HEK293 (cell line): ENCODE data around the gene SLC37A3.

Experiments
- CTCF ChIP-seq: fragments of 450-650 bp; formaldehyde crosslinking; IDR thresholded peaks from 2 replicates; pipeline ENCODE4 v1.5.1; 2016; ENCODE audit warnings: missing biosample characterization, missing genetic modification characterization
- PRDM4 ChIP-seq: fragments of 450-650 bp; formaldehyde crosslinking; IDR thresholded peaks from 2 replicates; pipeline ENCODE4 v1.5.1; 2017; ENCODE audit warnings: missing biosample characterization, missing genetic modification characterization
- REST ChIP-seq: fragments of 450-650 bp; formaldehyde crosslinking; IDR thresholded peaks from 2 replicates; pipeline ENCODE4 v1.5.1; 2016; ENCODE audit warnings: missing biosample characterization, missing genetic modification characterization
- YY1 ChIP-seq: fragments of 450-650 bp; formaldehyde crosslinking; IDR thresholded peaks from 2 replicates; pipeline ENCODE4 v1.5.1; 2018; ENCODE audit warnings: missing biosample characterization, missing genetic modification characterization
- ZBTB1 ChIP-seq: fragments of 450-650 bp; formaldehyde crosslinking; IDR thresholded peaks from 2 replicates; pipeline ENCODE4 v1.5.1; 2016; ENCODE audit warnings: missing biosample characterization, missing genetic modification characterization
- ZBTB48 ChIP-seq: fragments of 450-650 bp; formaldehyde crosslinking; IDR thresholded peaks from 2 replicates; pipeline ENCODE4 v1.5.1; 2016; ENCODE audit warnings: missing biosample characterization, missing genetic modification characterization
- ZBTB49 ChIP-seq: fragments of 450-650 bp; formaldehyde crosslinking; IDR thresholded peaks from 2 replicates; pipeline ENCODE4 v1.5.1; 2016; ENCODE audit warnings: missing biosample characterization, missing genetic modification characterization, low read depth
- ZBTB7A ChIP-seq: fragments of 450-650 bp; formaldehyde crosslinking; IDR thresholded peaks from 2 replicates; pipeline ENCODE4 v1.5.1; 2016; ENCODE audit warnings: low read depth, missing biosample characterization, missing genetic modification characterization
- ZNF37A ChIP-seq: fragments of 450-650 bp; IDR thresholded peaks from 2 replicates; pipeline ENCODE4 v1.5.1; 2018; ENCODE audit warnings: missing biosample characterization, missing genetic modification characterization
- ZNF510 ChIP-seq: fragments of 450-650 bp; formaldehyde crosslinking; IDR thresholded peaks from 2 replicates; pipeline ENCODE4 v1.5.1; 2018; ENCODE audit warnings: mild to moderate bottlenecking, missing genetic modification characterization, missing biosample characterization; ENCODE audit not compliant: insufficient replicate concordance
- ZNF623 ChIP-seq: fragments of 450-650 bp; formaldehyde crosslinking; IDR thresholded peaks from 2 replicates; pipeline ENCODE4 v1.5.1; 2016; ENCODE audit warnings: missing biosample characterization, missing genetic modification characterization
- ZNF624 ChIP-seq: fragments of 450-650 bp; formaldehyde crosslinking; IDR thresholded peaks from 2 replicates; pipeline ENCODE4 v1.5.1; 2017; ENCODE audit warnings: missing biosample characterization, missing genetic modification characterization
- ZNF639 ChIP-seq: fragments of 450-650 bp; formaldehyde crosslinking; IDR thresholded peaks from 2 replicates; pipeline ENCODE4 v1.5.1; 2016; ENCODE audit warnings: missing biosample characterization, missing genetic modification characterization
- ZSCAN18 ChIP-seq: fragments of 450-650 bp; formaldehyde crosslinking; IDR thresholded peaks from 2 replicates; pipeline ENCODE4 v1.5.1; 2016; ENCODE audit warnings: missing biosample characterization, missing genetic modification characterization

- TF ChIP-seq ZBTB49: no peak
- no peak for TF ChIP-seq CTCF (tag by site-specific recombination)
- TF ChIP-seq ZBTB48 (tag by site-specific recombination): no peak
- no peak for TF ChIP-seq ZNF623
- TF ChIP-seq ZNF639 (tag by site-specific recombination): no peak
- no peak for TF ChIP-seq ZBTB7A (tag by site-specific recombination)
- no peak for TF ChIP-seq ZSCAN18
- no peak for TF ChIP-seq REST
- no peak for TF ChIP-seq PRDM4 (tag by site-specific recombination)
- TF ChIP-seq ZNF510 (tag by site-specific recombination): no peak
- TF ChIP-seq YY1: no peak
- no peak for TF ChIP-seq ZNF624
- no peak for TF ChIP-seq ZBTB1 (tag by site-specific recombination)
- no peak for TF ChIP-seq ZNF37A (tag by site-specific recombination)
Measured at GRCh38 chr7:140284062-140284461, 114.3 kb downstream of the SLC37A3 start.
